ENCODE results near the gene OR52B6. TPM values are rescaled to one million over a fixed set of nuclear protein-coding genes. Genes with fewer than 3 reads are reported as not detected.

The OR52B6 gene
- total RNA-seq, 1 donor = not detected

DNA sequence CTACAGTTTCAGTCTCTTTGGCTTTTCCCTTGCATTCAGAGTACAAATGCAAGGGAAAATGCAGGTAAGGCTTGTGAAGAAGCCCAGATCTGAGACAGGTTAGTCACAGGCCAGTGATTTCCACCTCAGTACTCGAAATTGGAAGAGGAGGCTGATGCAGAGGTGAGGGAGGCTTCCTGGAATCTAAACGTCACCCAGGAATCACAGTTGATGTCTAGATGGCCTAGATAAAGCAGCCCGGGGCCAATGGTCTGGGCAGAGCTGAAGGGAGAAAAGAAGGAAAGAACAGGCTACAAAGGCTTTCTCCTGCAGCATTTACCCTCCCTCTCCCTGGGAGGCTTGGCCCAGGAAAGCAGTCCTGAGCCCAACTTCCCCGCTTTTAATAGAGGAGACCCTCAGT is 24.2 kb downstream of the OR52B6 start:
- DNase-seq (ENCODE audit: low read depth) = no peak
- TF ChIP-seq, protein P1, sequence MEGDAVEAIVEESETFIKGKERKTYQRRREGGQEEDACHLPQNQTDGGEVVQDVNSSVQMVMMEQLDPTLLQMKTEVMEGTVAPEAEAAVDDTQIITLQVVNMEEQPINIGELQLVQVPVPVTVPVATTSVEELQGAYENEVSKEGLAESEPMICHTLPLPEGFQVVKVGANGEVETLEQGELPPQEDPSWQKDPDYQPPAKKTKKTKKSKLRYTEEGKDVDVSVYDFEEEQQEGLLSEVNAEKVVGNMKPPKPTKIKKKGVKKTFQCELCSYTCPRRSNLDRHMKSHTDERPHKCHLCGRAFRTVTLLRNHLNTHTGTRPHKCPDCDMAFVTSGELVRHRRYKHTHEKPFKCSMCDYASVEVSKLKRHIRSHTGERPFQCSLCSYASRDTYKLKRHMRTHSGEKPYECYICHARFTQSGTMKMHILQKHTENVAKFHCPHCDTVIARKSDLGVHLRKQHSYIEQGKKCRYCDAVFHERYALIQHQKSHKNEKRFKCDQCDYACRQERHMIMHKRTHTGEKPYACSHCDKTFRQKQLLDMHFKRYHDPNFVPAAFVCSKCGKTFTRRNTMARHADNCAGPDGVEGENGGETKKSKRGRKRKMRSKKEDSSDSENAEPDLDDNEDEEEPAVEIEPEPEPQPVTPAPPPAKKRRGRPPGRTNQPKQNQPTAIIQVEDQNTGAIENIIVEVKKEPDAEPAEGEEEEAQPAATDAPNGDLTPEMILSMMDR (IDR thresholded peaks at IDR 0.05; ENCODE audit: insufficient read depth, low read depth, low read length) = no peak
- no peak overlapping the region for H3K4me3 ChIP-seq (ENCODE audit: low read depth, low read length)

DNA sequence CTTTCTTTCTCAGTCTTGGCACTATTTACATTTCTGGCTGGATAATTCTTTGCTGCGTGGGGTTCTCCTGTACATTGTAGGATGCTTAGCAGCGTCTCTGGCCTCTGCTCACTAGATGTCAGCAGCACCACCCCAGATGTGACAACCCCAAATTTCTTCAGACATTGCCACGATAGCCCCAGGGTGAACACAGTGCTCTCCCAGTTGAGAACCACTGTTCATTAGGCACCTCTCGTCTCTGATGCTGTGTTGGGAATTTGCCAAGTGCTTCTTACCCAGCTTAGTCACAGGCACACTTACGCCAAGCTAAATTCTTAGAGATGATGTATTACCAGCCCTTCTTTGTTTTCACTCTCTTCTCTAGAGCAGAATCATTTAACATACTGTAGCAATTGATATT is 25.2 kb downstream of the OR52B6 start:
- TF ChIP-seq, protein P1 (IDR thresholded peaks at IDR 0.05; ENCODE audit: insufficient read depth, low read depth, low read length) = no peak
- no peak overlapping the region for H3K4me3 ChIP-seq (ENCODE audit: low read depth, low read length)

DNA sequence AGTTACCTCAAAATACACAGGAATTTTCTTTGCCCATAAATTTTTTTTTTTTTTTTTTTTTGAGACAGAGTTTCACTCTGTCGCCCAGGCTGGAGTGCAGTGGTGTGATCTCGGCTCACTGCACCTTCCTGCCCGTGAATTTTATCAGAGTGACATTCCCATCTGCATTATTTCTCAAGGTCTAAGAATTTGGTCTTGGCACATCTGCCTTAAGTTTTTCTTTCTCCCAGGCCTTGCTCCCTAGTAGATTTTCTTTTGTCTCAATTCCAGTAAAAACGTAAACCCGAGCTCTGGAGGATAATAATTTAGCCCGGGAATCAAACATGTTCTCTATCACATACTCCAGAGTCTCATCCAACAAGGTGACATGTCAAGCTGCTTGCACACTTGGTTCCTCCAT is 28.1 kb downstream of the OR52B6 start:
- TF ChIP-seq, protein P1 (IDR thresholded peaks at IDR 0.05; ENCODE audit: insufficient read depth, low read depth, low read length) = no peak
- no peak overlapping the region for H3K4me3 ChIP-seq (ENCODE audit: low read depth, low read length)
- no peak for DNase-seq (ENCODE audit: low read depth)

More for the DNA sequence above, 25.2 kb downstream of the OR52B6 start:
- DNase-seq (ENCODE audit: low read depth) = peak; percentile 56

DNA sequence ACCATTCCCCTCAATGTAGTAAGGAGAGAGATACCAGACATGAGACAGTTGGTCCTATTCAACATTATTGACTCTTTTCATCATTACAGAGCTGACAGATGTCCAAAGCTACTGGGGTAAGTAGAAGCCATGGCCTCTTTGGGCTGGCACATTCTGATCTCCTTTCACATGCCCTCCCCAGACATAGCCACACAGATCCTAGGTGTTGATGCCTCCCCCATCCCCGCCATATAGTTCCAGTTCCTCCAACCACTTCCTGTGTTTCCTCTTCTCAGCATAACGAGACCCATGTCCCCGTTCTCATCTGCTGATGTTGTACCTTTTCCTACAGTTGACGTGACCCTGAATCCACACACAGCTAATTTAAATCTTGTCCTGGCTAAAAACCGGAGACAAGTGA is 29.8 kb downstream of the OR52B6 start:
- no peak for DNase-seq (ENCODE audit: low read depth)
- TF ChIP-seq, protein P1 (IDR thresholded peaks at IDR 0.05; ENCODE audit: insufficient read depth, low read depth, low read length) = no peak
- H3K4me3 ChIP-seq (ENCODE audit: low read depth, low read length) = no peak overlapping the region

DNA sequence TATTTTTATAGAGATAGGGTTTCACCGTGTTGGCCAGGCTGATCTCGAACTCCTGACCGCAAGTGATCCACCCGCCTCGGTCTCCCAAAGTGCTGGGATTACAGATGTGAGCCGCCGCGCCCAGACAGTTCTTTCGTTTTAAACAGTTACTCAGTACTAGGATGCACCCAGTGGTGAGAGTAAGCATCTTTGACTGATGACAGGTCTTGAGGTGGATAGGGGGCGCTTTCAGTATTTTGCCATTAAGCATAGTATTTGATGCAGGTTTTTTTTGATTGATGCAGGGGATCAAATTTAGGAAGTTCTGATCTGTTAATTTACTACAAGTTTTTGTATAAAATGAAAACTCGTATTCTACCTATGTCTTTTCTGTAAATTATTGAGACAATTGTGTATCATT is 30.9 kb downstream of the OR52B6 start:
- TF ChIP-seq, protein P1 (IDR thresholded peaks at IDR 0.05; ENCODE audit: insufficient read depth, low read depth, low read length) = no peak
- no peak overlapping the region for H3K4me3 ChIP-seq (ENCODE audit: low read depth, low read length)
- no peak for DNase-seq (ENCODE audit: low read depth)

DNA sequence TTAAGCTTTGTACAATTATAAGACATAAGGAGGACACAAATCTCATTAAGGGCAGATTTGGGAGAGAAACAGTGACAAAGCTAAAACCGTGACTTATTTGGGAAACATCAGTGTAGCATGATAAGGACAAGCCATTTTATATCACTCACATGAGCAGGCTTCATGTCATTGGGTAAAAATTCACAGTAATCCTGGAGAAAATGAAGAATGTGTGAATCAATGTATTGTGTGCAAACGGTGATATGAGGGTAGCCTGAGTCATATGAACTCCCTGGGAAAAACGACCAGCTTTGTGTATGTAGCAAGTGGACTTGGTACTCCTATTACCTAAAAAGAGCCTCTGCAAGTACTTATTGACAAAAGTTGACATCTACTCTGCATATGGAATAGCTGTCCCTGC is 38.1 kb downstream of the OR52B6 start:
- TF ChIP-seq, protein P1 (IDR thresholded peaks at IDR 0.05; ENCODE audit: insufficient read depth, low read depth, low read length) = no peak
- DNase-seq (ENCODE audit: low read depth) = peak; percentile 21
- H3K4me3 ChIP-seq (ENCODE audit: low read depth, low read length) = no peak overlapping the region

Measured in fibroblast of villous mesenchyme (primary cell).